ENCODE data around the gene DUOX1.
A peak's percentile ranks its signal among the peaks of the same experiment; 100 is the strongest.

DUOX1 gene

GRCh38 chr15:45169608-45170480 lies 40.0 kb downstream of the DUOX1 start:
- peak; percentile 40 for DNase-seq

- DNase-seq = no peak
Measured at GRCh38 chr15:45171912-45172311, 42.1 kb downstream of the DUOX1 start.

- DNase-seq = no peak
Measured at GRCh38 chr15:45174069-45174468, 44.3 kb downstream of the DUOX1 start.

GRCh38 chr15:45174577-45174976 lies 44.8 kb downstream of the DUOX1 start:
- DNase-seq = no peak

- DNase-seq = no peak
Measured at GRCh38 chr15:45177285-45177684, 47.5 kb downstream of the DUOX1 start.

- DNase-seq = no peak
Measured at GRCh38 chr15:45179221-45179985, 49.6 kb downstream of the DUOX1 start.

GRCh38 chr15:45180201-45180600 lies 50.4 kb downstream of the DUOX1 start:
- DNase-seq = peak; percentile 56

- DNase-seq = no peak
Measured at GRCh38 chr15:45180648-45181436, 51.0 kb downstream of the DUOX1 start.

GRCh38 chr15:45181491-45182285 lies 51.9 kb downstream of the DUOX1 start:
- peak; percentile 40 for DNase-seq

- DNase-seq = no peak
Measured at GRCh38 chr15:45182996-45183395, 53.2 kb downstream of the DUOX1 start.

- DNase-seq = no peak
Measured at GRCh38 chr15:45183511-45183910, 53.7 kb downstream of the DUOX1 start.

- no peak for DNase-seq
Measured at GRCh38 chr15:45184562-45185041, 54.8 kb downstream of the DUOX1 start.

- peak; percentile 19 for DNase-seq
Measured at GRCh38 chr15:45185069-45185779, 55.4 kb downstream of the DUOX1 start.

- no peak for DNase-seq
Measured at GRCh38 chr15:45185903-45186770, 56.3 kb downstream of the DUOX1 start.

GRCh38 chr15:45186771-45187577 lies 57.2 kb downstream of the DUOX1 start:
- no peak for DNase-seq

- DNase-seq = no peak
Measured at GRCh38 chr15:45187578-45187893, 57.7 kb downstream of the DUOX1 start.

- no peak for DNase-seq
Measured at GRCh38 chr15:45187894-45188830, 58.4 kb downstream of the DUOX1 start, which contains the start of gene SHF. Gene SHF (minus strand): TSS chr15:45187966. CDS start chr15:45187951, 15 bp downstream.

- DNase-seq = no peak
Measured at GRCh38 chr15:45197512-45197911, 67.7 kb downstream of the DUOX1 start.

Measured in MV-4-11 (cell line).